GM12873 (cell line): Measurements from ENCODE around the gene TMEM237.

Experiments used
- TF ChIP-seq, protein P1 (sequence below): IDR thresholded peaks from 2 replicates; pipeline ENCODE4 v1.5.1; 2012; ENCODE audit warnings: low read depth, mild to moderate bottlenecking, moderate library complexity, low read length, control low read depth; ENCODE audit not compliant: insufficient read depth; ENCODE audit errors: missing control alignments

TMEM237 gene

DNA sequence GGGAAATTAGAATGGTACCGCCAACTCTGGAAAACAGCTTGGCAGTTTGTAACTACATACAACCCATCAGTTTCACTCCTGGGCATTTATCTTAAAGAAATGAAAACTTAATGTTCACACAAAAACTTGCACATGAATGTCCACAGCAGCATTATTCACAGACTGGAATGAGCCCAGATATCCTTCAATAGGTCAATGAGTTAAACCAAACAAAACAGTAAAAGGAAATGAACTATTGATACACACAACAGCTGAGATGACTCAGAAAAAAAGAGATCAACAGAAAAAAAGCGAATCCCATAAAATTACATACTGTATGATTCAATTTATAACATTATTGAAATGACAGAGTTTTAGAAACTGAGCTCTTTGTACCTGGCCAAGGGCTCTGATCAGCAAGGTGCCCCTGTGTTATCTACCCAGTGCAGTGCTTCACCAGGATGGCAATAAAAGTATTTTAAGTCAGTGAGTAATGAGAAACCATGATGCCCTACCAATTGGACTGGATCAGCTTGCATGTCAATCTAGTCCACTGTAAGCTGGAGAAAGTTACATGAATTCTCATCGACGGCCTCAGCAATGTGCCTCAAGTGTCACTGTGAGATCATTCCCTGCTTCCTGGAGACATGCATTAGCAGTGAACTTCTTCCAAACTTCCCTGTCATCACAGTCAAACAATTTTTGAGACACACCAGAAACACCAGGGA, 21.9 kb downstream of the TMEM237 start:
- TF ChIP-seq, protein P1, sequence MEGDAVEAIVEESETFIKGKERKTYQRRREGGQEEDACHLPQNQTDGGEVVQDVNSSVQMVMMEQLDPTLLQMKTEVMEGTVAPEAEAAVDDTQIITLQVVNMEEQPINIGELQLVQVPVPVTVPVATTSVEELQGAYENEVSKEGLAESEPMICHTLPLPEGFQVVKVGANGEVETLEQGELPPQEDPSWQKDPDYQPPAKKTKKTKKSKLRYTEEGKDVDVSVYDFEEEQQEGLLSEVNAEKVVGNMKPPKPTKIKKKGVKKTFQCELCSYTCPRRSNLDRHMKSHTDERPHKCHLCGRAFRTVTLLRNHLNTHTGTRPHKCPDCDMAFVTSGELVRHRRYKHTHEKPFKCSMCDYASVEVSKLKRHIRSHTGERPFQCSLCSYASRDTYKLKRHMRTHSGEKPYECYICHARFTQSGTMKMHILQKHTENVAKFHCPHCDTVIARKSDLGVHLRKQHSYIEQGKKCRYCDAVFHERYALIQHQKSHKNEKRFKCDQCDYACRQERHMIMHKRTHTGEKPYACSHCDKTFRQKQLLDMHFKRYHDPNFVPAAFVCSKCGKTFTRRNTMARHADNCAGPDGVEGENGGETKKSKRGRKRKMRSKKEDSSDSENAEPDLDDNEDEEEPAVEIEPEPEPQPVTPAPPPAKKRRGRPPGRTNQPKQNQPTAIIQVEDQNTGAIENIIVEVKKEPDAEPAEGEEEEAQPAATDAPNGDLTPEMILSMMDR = no peak

DNA sequence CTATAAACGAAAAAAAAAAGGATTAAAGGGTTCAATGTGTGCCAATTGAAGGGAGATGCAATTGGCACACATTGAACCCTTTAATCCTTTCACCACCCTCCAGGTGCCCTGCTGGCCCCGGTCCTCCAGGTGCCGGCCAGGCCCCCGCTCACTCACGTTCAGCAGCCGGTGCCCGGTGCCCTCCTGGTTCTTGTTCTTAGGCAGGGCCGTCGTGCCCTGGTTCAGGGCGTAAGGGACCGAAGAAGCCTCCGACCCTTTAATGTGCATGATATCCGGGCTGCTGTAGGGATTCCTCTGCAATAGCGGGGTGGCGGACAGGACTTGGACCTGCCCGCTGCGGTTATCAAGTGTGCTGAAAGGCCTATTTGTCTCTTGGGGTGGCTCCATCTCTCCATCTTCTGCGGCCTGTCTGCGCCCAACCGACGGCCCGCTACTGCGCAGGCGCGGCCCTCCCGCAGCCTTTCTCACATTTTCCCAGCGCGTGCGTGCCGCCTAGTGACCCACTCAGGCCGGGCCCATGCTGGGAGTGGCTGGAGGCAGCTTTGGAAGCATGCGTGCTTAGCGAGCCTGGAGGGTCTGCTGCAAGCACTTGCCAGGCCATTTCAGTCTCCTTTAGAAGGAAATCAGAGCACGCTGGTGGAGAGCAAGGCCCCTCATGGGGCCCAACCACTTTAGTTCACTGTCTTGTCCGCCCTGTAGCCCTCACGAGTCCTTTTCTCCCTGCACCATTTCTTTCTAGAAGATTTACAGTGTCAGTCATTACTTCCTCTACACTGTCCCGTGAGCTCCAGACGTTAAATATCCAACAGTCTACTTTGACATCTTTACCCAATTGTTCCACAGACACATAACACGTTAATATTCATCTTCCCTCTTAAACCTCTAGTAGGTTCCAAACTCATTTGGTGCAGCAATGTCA, 24.3 kb downstream of the TMEM237 start:
- TF ChIP-seq, protein P1 = no peak

GRCh38 chr2:201608021-201608420, 35.3 kb downstream of the TMEM237 start:
- TF ChIP-seq, protein P1 = no peak

DNA sequence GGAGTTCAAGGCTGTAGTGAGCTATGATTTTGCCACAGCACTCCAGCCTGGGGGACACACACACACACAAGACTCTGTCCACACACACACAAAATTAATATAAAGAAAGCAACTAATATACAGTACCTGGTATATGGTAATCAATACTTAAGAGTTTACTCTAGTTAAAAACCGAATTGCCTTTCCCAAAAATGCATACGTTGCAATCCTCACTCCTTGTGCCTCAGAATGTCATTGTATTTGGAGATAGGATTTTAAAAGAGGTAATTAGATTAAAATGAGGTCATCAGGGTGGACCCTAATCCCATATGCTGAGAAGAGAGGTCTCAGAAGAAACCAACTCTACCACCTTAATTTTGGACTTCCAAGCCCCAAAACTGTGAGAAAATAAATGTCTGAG, 35.7 kb downstream of the TMEM237 start:
- TF ChIP-seq, protein P1 = no peak

GRCh38 chr2:201600906-201601305, 42.4 kb downstream of the TMEM237 start:
- TF ChIP-seq, protein P1 = no peak

- TF ChIP-seq, protein P1 = no peak
Measured at GRCh38 chr2:201597397-201597796, 45.9 kb downstream of the TMEM237 start.

DNA sequence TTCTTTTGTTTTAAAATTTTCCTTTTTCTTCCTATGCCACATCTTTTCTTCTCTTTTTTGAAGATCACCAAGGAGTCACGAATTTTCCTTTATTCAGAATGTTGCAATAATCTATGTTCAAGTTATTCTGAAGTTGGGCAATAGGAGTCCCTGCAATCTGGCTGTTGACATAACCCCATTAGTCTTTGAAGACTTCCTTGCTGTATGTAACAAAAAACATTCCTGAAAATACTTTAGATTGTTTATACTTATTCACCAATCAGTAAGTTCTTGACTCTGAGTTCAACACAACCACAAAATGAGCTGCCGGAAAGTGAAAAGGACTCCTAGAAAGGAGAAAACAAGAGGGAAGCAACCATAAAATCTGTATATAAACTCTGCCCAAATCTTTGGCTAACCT, 62.8 kb downstream of the TMEM237 start:
- TF ChIP-seq, protein P1 = no peak
